ENCODE measurements around the gene PCDH12.
A peak's percentile ranks its signal among the peaks of the same experiment; 100 is the strongest.

Gene PCDH12

GRCh38 chr5:141958113-141958512 lies at the start of gene PCDH12:
PCDH12 (minus strand) TSS chr5:141958202; CDS start chr5:141957851, 351 bp downstream.
- DNase-seq = no peak

- DNase-seq = no peak
Measured at GRCh38 chr5:142007237-142007544, 49.2 kb upstream of the PCDH12 start.

GRCh38 chr5:142006363-142007236 lies 48.6 kb upstream of the PCDH12 start:
- DNase-seq = no peak

GRCh38 chr5:142003266-142003800 lies 45.3 kb upstream of the PCDH12 start:
- DNase-seq = no peak

GRCh38 chr5:142000704-142001484 lies 42.9 kb upstream of the PCDH12 start:
- no peak for DNase-seq

GRCh38 chr5:142000173-142000572 lies 42.2 kb upstream of the PCDH12 start:
- no peak for DNase-seq

- DNase-seq = no peak
Measured at GRCh38 chr5:141997358-141997960, 39.5 kb upstream of the PCDH12 start.

GRCh38 chr5:141995656-141996055 lies 37.7 kb upstream of the PCDH12 start:
- no peak for DNase-seq

GRCh38 chr5:141994511-141995136 lies 36.6 kb upstream of the PCDH12 start:
- DNase-seq = no peak

- DNase-seq = no peak
Measured at GRCh38 chr5:141992349-141992963, 34.5 kb upstream of the PCDH12 start.

GRCh38 chr5:141989720-141990119 lies 31.7 kb upstream of the PCDH12 start:
- DNase-seq = no peak

GRCh38 chr5:141986072-141986471 lies 28.1 kb upstream of the PCDH12 start:
- no peak for DNase-seq

- DNase-seq = no peak
Measured at GRCh38 chr5:141982626-141983025, 24.6 kb upstream of the PCDH12 start.

- no peak for DNase-seq
Measured at GRCh38 chr5:141978389-141978788, 20.4 kb upstream of the PCDH12 start.

GRCh38 chr5:141976176-141976575 lies 18.2 kb upstream of the PCDH12 start:
- DNase-seq = no peak

- DNase-seq = no peak
Measured at GRCh38 chr5:141973871-141974595, 16.0 kb upstream of the PCDH12 start.

GRCh38 chr5:141969783-141970771 lies 12.1 kb upstream of the PCDH12 start:
- no peak for DNase-seq

- peak; percentile 38 for DNase-seq
Measured at GRCh38 chr5:141968914-141969608, 11.1 kb upstream of the PCDH12 start, which contains the start of gene RNF14. RNF14 (plus strand) TSS chr5:141969105; CDS start chr5:141973589, 4,484 bp downstream.

- no peak for DNase-seq
Measured at GRCh38 chr5:141966963-141967333, 8.9 kb upstream of the PCDH12 start.
